GM18507 (cell line): ENCODE results near the gene HAL.

ENCODE experiments used
- DNase-seq: peaks from one replicate; pipeline ENCODE4 v3.0.0; 2011; ENCODE audit warnings: low read depth; ENCODE audit not compliant: insufficient read length; ENCODE audit errors: extremely low spot score
- FAIRE-seq: peaks from 2 replicates; lab custom pipeline; 2011; peaks lifted over from hg19 to GRCh38; lab: Jason Lieb, UNC

The HAL gene

DNA sequence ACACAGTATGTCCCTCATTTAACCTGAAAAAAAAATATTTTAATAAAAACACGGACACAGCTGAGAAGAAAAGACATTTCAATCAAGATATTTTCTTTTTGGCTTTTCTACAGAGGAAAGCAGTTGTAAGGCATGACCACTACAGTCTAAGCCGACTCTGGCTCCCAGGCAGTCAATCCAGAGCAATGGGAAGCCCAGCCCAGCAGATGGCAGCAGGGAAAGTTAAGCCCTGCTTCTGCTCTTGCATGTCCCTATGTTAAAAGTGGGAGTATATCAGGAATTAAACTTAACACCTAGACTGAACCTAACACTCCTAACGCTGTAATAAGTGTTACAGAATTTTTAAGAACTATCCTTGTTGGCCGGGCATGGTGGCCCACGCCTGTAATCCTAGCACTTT, 19.5 kb upstream of the HAL start:
- no peak for DNase-seq
- no peak for FAIRE-seq

DNA sequence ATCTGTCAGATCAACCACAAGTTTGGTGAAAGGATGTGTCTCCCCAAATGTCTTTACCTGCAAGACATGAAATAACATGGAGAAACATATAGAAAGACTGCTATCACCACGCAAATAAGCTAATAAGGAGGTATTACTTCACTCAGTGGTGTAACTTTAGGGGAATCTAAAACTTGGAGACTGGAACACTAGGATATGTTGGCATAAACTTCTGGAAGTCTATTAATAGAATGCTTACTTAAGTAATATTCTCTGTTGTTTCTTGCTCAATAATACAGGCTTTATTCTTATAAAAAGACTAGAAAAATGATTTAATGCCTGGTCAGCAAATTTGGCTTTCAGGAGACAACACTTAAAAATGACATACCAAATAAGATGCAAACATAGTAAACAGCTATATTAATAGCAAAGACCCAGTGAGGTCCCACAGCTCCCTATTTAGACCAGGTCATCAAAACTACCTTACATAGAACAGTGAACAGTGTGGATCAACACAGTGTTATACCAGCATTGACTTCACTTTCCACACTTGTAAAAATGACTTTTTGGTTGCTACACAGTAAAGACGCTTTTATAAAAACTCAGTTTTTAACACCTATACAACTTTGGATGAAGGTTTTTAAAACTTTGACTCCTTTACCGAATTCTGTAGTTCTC, 18.9 kb upstream of the HAL start:
- DNase-seq (no peak), FAIRE-seq (no peak)

DNA sequence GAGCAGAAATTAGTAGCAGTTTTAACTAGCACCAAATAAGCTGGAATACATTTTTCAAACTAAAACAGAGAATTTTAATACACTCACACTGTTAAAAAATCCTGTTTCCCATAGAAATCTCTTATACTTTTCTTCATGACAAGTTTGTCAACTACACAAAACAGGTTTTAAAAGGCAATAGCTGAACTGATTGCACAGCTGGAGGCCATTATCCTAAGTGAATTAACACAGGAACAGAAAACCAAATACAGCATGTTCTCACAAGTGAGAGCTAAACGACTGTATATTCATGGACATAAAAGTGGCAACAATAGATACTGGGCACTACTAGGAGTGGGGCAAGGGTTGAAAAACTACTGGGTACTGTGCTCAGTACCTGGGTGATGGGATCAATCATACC, 11.6 kb upstream of the HAL start:
- DNase-seq (no peak), FAIRE-seq (no peak)

DNA sequence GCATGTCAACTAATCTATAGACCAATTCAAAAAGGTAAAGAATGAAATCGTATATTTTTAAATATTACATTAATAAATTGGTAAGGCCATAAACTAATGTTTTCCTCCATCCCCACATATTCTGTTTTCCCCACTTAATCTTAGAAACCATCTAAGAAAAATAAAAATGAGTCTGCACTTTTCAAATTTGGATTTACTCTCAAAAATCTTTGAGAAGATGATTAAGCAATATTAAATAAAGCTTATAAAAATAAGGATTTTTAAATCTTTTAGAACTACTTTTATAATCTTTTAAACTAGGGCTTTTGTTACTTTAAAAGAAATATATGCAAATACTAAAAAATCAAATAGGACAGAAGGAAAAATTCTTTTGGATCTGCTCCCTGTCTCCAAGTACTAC, 10.6 kb upstream of the HAL start:
- FAIRE-seq (no peak), DNase-seq (no peak)

DNA sequence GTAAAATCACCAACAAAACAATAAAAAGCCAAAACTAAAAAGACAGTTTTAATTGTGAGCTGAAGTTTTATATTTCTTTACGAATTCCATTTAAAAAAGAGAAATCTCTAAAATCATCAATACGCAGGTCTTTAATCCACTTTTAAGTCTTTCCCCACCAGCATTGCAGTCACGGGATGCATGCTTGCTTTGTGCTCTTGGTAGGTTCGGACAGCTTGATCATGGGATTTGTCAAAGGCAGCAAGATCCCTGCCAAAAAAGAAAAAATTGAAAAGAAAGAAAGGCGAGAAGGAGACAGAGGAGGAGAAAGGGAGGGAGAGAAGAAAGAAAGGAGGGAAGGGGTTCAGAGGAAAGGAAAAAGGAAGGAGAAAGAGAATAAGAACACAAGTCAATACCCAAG, 4.7 kb upstream of the HAL start:
- FAIRE-seq (no peak), DNase-seq (no peak)

DNA sequence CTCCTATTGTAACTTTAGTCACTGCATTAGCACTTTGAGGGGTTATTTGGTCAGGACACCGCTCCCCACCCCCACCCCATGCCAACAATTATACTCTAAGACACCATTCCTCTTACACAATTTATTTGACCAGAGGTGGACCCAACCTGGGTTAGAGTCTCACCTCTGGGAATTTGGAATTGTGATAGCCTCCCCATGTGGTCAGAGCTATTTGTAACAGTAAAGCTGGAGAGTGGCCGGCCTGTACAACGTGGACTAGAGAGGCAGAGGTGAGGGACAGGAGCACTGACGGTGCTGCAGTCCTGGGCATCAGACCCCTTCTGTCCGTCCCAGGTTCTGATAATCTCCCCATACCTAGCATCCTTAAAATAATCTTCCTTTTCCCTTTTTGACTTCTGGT, 3.3 kb upstream of the HAL start:
- no peak for DNase-seq
- no peak for FAIRE-seq

DNA sequence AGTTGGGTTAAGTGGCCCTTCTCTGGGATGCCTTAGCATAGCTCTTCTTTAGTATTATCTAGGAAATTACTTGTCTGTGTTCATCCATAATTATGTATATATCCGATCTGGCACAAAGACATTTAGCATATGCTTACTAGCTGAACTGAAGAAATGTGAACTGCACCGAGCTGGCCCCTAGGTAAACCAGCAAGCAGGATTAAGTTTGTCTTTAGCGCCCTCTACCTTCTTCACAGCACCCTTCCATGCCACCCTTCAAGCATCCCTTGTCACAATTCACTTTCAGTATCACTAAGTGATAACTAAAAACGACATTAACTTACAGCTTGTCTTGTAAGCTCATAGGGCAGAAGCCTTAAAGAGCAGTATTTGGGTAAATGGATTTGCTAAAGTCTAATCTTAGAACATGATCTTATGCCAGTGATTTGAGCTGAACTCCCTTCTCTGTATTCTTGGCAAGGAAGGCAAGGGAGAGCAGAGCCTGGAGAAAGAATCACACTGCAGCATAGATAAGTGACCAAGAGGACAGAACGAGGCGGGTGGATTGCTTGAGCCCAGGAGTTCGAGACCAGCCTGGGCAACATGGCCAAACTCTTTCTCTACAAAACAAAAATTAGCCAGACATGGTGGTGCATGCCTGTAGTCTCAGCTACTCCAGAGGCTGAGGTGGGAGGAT, 2.6 kb upstream of the HAL start:
- peak; percentile 78 for FAIRE-seq
- peak; percentile 17 for DNase-seq

DNA sequence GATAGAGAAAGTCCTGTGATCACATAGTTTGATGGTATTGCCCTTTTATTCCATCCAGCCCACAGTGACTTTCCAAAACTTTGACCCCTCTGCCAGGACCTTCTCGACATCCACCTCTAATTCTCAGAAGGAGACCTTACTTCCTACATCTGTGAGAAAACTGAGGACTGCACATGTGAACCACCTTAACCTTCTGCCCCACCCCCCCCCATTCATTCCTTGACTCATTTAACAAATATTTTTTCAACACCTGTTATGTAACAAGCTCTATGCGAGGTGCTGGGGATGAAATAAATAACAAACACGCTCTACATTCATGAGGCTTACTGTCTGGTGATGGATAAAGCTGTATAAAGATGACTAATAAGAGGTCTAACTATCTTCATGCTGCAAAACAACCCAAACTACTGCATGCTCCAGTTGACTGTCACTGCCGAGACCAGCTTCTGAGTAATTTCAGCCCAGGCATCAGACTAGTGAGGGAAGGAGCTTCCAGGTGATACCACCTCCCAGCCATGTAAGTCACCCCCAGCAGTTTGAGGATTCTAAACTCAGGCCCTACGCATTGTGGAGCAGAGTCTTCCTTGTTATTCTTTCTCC, 1.9 kb upstream of the HAL start:
- no peak for DNase-seq
- no peak for FAIRE-seq

DNA sequence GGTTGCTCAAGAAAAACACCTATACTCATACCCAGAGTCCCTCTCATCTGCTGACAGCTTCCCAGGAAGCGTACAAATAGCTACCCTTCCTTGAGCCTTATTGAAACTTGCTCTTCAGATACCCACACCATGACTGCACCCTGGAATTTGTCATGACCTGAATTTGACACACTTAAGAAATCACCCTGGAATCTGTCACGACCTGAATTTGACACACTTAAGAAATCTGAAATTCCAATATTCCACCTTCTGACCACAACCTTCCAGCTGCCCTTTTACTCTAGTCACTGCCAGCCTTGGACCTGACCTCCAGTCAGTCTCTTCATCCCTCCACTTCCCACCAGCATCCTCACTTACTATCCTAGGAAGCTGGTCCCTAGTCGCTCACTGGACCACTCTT, 1.1 kb upstream of the HAL start:
- DNase-seq (no peak), FAIRE-seq (no peak)

DNA sequence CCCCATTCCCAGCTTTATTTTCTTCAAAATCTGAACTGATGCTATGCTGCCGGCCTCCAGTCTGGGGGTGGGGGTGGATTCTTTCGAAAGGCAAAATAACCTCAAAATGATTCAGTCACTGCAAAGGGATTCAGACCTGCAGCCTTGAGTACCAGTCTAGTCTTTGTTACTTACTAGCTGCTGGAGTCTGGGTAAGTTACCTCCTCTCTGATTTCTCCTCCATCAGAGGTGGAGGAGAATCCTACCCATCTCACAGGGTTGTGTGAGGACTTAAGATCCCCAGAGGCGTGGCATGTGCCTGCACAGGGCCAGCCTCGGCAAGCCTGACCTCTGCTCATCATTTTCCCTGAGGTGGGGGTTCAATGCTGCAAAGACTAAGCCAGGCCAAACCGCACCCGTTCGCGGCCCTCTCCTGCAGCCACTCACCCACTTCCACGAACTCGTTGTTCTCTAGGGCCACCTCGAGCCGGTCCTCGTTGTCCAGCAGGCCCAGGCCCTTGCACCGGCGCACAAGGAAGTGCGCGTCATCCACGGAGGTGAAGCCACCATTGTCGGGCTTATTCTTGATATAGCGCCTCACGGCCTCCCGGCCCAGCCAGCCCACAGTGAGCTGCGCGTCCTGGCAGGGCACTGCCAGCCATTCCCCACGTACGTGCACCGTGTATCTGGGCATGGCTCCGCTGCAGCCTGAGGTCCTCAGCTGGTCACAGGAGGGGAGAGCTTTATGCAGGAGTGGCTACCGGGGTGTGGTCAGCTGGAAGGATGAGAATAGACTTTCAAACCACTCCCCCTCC, 709 bp downstream of the HAL start:
- no peak for FAIRE-seq
- no peak for DNase-seq

DNA sequence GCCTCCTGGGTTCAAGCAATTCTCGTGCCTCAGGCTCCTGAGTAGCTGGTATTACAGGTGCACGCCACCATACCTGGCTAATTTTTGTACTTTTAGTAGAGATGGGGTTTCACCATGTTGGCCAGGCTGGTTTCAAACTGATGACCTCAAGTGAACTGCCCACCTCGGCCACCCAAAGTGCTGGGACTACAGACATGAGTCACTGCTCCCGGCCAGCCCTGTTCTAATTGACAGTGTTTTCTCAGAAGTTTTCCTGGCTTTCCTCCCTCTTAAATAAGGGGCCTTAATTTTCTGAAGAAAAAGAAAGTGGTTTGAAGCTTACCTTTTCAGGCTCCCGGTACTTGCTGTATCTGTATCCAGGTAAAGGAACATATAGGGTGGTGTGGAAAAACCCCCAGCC, 1.7 kb downstream of the HAL start:
- FAIRE-seq (no peak), DNase-seq (no peak)

DNA sequence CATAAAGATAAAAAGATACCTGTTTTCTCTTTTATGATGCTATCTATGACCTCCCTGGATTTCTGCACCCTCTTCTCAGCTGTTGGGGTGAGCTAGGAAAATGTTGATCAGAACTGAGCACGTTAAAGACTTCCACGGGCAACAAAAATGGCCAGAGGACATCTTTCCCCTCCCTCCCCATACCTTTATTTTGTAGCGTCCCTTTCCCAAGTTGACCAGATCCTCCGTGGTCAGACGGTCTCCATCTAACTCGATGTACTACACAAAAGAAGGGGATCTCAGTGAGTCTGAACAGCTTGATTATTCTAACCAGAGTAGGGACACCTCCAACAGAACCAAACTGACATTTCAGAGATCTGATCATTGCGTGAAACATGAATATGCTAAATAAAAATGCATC, 2.2 kb downstream of the HAL start:
- FAIRE-seq (no peak), DNase-seq (no peak)

DNA sequence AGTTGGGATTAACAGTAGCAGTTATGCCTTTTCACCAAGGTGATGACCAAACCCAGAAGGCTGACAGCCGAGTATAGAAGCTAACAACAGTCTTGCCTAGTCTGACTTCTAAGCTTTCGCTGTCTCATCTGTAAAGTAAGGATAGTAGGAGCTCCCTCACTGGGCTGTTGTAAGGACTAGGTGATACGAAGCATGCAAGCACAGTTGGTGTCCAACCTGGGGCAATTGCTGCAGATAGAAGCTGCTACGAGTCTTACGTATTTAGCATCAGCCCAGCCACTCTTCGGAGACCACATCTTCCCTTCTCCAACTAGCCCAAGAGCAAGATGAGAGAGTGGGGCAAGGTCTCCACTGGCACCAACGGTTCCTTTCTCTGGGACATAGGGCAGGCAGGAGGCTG, 6.0 kb downstream of the HAL start:
- DNase-seq = no peak
- no peak for FAIRE-seq

DNA sequence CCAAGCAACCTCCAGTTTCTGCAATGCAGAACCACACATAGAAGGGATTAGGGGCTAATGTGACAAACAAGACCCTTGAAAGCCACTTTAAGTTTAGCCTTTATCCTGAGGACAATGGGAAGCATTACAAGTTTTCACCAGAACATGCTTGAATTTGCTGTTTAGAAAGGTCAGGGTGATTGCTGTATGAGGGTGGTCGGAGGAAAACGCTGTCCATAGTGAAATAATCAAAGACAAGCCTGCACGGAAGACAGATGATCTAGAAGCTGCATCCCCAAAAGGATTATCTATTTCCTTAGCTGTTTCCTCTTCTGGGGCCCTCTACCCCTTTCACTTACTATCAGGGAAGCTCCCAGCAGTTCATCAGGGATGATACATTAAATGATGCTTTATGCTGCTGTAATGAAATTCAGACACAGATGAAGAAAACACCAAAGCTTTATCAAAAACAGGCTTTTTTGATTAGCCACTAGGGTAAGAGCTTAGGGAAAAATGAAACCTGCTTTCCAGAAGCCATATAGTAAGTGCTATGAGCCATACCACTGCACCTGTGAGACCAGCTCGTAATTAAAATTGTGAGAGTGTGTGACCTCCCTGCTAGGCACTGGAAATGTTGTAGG, 6.5 kb downstream of the HAL start:
- FAIRE-seq = no peak
- no peak for DNase-seq

DNA sequence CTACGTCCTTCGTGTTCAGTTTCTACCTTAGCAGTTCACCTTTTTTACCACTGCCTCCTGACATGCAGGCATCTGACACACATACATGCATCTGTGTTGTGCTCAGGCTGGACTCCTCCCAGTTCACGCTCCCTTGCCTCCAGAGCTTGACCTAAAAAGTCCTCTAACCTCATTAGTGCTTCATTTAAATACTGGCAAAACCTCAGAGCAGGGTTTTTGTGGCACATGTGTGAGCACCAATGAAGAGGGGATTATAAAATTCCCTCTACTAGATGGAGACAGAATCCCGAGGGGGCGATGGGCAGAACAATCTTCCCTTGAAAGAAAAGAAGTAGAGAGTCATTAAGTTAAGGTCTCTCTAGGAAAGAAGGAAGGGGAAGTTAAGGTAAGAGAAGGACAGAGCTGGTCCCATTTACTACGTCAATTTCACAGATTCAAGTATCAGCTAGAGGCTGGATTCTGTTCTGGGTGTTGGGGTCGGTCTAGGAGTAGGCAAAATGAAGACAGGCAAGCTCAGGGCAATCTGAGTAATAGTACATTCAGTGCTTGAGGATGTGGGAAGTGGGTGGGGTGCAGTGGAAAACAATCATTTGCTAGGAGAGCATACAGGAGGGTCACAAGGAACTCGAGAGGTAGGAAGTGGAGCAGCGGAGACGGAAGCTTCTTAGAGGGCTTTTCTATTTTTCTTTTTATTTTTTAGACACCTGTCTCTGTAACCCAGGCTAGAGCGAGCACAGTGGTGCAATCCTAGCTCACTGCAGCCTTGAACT, 7.5 kb downstream of the HAL start:
- DNase-seq (no peak), FAIRE-seq (no peak)

DNA sequence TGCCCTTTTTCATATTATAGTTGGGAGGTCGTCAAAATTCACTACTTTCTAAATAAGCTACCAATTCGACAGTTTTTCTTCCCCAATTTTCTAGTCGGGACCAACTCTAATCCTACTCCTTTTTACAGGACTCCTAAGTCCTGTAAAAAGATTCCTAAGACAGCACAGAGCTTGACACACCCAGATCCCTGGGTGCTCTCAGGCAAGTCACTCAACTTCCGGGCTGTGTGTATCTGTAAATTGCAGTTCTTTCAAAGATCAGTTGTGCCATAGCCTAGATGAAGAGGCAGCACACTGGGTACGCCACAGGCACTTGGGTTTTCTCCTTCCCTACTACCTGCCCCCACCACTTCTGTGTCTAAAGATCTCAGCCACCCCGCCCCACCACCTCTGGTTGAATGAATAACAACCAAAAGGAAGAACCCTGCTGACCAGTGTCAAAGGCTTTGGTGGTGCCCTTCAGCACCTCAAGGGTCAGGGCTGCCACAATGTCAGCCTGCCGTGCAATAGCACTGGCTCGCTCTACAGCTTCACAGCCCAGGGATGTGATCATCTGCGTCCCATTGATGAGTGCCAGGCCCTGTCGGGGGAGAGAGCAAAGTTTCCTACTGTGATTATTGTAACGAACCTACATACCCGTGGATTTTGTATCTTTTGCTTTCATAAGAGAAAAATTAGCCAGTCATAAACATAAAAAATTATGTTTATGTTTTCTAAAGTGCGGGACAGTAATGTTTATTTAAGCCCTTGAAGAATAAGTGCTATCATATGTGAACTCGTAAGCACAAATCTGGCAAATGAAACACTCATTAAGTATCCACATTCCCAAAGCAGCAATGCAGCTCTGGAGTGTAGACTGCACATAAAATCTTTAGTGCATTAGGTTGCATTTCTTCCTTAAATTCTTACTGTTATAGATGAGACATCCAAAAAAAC, 9.2 kb downstream of the HAL start:
- no peak for FAIRE-seq
- no peak for DNase-seq

DNA sequence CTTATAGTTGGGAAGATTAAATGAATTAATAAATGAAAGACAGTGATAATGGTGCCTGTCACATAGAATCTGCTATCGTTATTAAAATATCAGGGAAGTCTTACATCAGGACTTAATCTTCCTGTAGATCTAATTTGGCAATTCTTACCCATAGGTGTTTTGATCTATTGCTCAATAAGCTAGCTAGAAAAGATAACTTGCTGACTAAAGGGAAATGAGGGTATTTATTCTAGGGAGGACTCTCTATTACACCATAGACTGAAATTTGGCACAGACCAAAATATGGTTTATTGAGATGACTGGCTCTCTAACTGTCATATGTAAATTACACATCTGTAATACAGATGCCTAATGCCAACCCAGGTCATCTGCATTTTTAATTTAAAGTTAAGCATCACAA, 11.5 kb downstream of the HAL start:
- FAIRE-seq = no peak
- DNase-seq = no peak

DNA sequence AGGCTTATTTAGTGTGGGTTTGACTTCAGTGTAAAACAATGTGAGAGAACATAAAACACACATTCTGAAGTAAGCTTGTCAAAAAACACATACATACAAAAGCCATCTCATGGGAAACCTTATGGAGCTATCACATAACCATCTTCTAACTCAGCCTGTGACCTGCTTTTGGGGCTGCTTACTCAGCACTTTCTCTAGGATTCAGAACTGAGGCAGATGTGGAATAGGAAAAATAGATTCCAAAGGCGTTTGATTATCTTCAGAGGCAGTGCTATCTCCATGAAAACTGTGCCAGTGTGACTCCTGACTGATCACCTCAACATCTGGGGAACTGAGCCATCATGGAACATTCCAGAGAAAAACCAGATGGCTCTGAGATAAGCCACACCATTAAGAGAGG, 13.5 kb downstream of the HAL start:
- DNase-seq = no peak
- FAIRE-seq = no peak
